ENCODE results near the gene THSD4. TPM values are rescaled to one million over a fixed set of nuclear protein-coding genes. Genes with fewer than 3 reads are reported as not detected.

THSD4 gene
- total RNA-seq, 2 donors from 2014 or later = 39.8 to 68.3 TPM

- DNase-seq (no peak), ATAC-seq (peak in 1 of 2 donors; percentile 34)
- intact Hi-C loops (cut with DNase I) = no loop called here
These were observed 21.9 kb upstream of the THSD4 start for GRCh38 chr15:71093054-71094024.

GRCh38 chr15:71094137-71094536 lies 21.1 kb upstream of the THSD4 start:
- intact Hi-C loops (cut with DNase I) = no loop called here
- ATAC-seq = no peak
- DNase-seq = no peak

GRCh38 chr15:71096676-71097075 lies 18.6 kb upstream of the THSD4 start:
- no peak for ATAC-seq
- intact Hi-C loops (cut with DNase I) = no loop called here
- DNase-seq = no peak

GRCh38 chr15:71097890-71098289 lies 17.4 kb upstream of the THSD4 start:
- no peak for ATAC-seq
- intact Hi-C loops (cut with DNase I) = no loop called here
- no peak for DNase-seq

GRCh38 chr15:71098920-71099319 lies 16.4 kb upstream of the THSD4 start:
- intact Hi-C loops (cut with DNase I) = no loop called here
- no peak for ATAC-seq

GRCh38 chr15:71103102-71103676 lies 12.1 kb upstream of the THSD4 start:
- peak in 1 of 2 donors; percentile 50 for ATAC-seq
- peak; percentile 41 for DNase-seq
- intact Hi-C loops (cut with DNase I) = loop anchor here in 1 of 2 donors (10.0 kb wide), 1 partner anchor 208 kb away; the partner anchor contains the start of genes LRRC49 and THAP10

More at GRCh38 chr15:71098920-71099319, 16.4 kb upstream of the THSD4 start:
- no peak for DNase-seq

GRCh38 chr15:71104636-71105035 lies 10.6 kb upstream of the THSD4 start:
- intact Hi-C loops (cut with DNase I) = loop anchor here in 1 of 2 donors (5.0 to 10.0 kb wide), 2 partner anchors 87 to 210 kb away; partner anchors contain the start of genes LRRC49 and THAP10
- ATAC-seq (no peak), DNase-seq (no peak)

- DNase-seq = no peak
- no peak for ATAC-seq
- intact Hi-C loops (cut with DNase I) = loop anchor here in 1 of 2 donors (5.0 to 10.0 kb wide), 2 partner anchors 88 to 211 kb away; partner anchors contain the start of genes LRRC49 and THAP10
These were observed 9.8 kb upstream of the THSD4 start for GRCh38 chr15:71105444-71105843.

- ATAC-seq (no peak), DNase-seq (no peak)
- intact Hi-C loops (cut with DNase I) = loop anchor here in 1 of 2 donors (5.0 to 10.0 kb wide), 2 partner anchors 90 to 212 kb away; partner anchors contain the start of genes LRRC49 and THAP10
These were observed 8.3 kb upstream of the THSD4 start for GRCh38 chr15:71106802-71107500.

- intact Hi-C loops (cut with DNase I) = loop anchor here in 1 of 2 donors (5.0 to 10.0 kb wide), 2 partner anchors 90 to 213 kb away; partner anchors contain the start of genes LRRC49 and THAP10
- ATAC-seq (no peak), DNase-seq (no peak)
These were observed 7.8 kb upstream of the THSD4 start for GRCh38 chr15:71107501-71107815.

GRCh38 chr15:71109130-71109529 lies 6.1 kb upstream of the THSD4 start:
- intact Hi-C loops (cut with DNase I) = loop anchor here in 1 of 2 donors (5.0 to 10.0 kb wide), 2 partner anchors 92 to 214 kb away; partner anchors contain the start of genes LRRC49 and THAP10
- ATAC-seq (no peak), DNase-seq (no peak)

- ATAC-seq = no peak
- intact Hi-C loops (cut with DNase I) = loop anchor here (5.0 to 10.0 kb wide), 3 partner anchors 93 to 335 kb away; partner anchors contain the start of genes LRRC49 (in 1 of the 2) and THAP10 (in 1 of the 2)
These were observed 5.4 kb upstream of the THSD4 start for GRCh38 chr15:71109905-71110304.

GRCh38 chr15:71110405-71111180 lies 4.7 kb upstream of the THSD4 start:
- intact Hi-C loops (cut with DNase I) = loop anchor here in 1 of 2 donors (10.0 kb wide), 1 partner anchor 334 kb away; no protein-coding TSS in a partner anchor
- DNase-seq (no peak), ATAC-seq (no peak)

More at GRCh38 chr15:71109905-71110304, 5.4 kb upstream of the THSD4 start:
- no peak for DNase-seq

GRCh38 chr15:71111181-71111565 lies 4.1 kb upstream of the THSD4 start:
- DNase-seq (no peak), ATAC-seq (no peak)
- intact Hi-C loops (cut with DNase I) = loop anchor here in 1 of 2 donors (10.0 kb wide), 1 partner anchor 334 kb away; no protein-coding TSS in a partner anchor

GRCh38 chr15:71111950-71112349 lies 3.3 kb upstream of the THSD4 start:
- DNase-seq = no peak
- no peak for ATAC-seq
- intact Hi-C loops (cut with DNase I) = loop anchor here in 1 of 2 donors (10.0 kb wide), 1 partner anchor 333 kb away; no protein-coding TSS in a partner anchor

- no peak for ATAC-seq
- intact Hi-C loops (cut with DNase I) = loop anchor here in 1 of 2 donors (10.0 kb wide), 1 partner anchor 332 kb away; no protein-coding TSS in a partner anchor
- DNase-seq = no peak
These were observed 2.8 kb upstream of the THSD4 start for GRCh38 chr15:71112429-71112828.

GRCh38 chr15:71114066-71114680 lies 1.1 kb upstream of the THSD4 start:
- DNase-seq (no peak), ATAC-seq (no peak)
- intact Hi-C loops (cut with DNase I) = loop anchor here (2.0 to 10.0 kb wide), 2 partner anchors 323 to 331 kb away; no protein-coding TSS in a partner anchor

Measured in left cardiac atrium (tissue), 4 donors.